Thymus (tissue), 11 donors: ENCODE results near the gene TPM2. TPM values are rescaled to one million over a fixed set of nuclear protein-coding genes. Genes with fewer than 3 reads are reported as not detected.

Source experiments
- DNase-seq, 9 donors: peaks; one replicate each; pipeline ENCODE4 v3.0.0-alpha.2; 2013; ENCODE audit warnings: low spot score in 9 of 9, low read depth in 6 of 9, missing footprints in 1 of 9
- H3K27ac ChIP-seq, 2 donors: one replicate each; pipeline ENCODE4 v1.5.1; 2013; ENCODE audit warnings: control low read depth in 1 of 2, low read depth in 1 of 2, low read length in 1 of 2, mild to moderate bottlenecking in 1 of 2, moderate library complexity in 1 of 2
- H3K27me3 ChIP-seq, 2 donors: one replicate each; pipeline ENCODE4 v1.5.1; 2013; ENCODE audit warnings: low read length in 1 of 2; ENCODE audit not compliant: control insufficient read depth in 2 of 2, insufficient read depth in 1 of 2
- H3K36me3 ChIP-seq, 2 donors: one replicate each; pipeline ENCODE4 v1.5.1; 2013; ENCODE audit warnings: low read length in 1 of 2, mild to moderate bottlenecking in 1 of 2, moderate library complexity in 1 of 2; ENCODE audit not compliant: control insufficient read depth in 2 of 2, insufficient read depth in 2 of 2
- H3K4me1 ChIP-seq, 2 donors: one replicate each; pipeline ENCODE4 v1.5.1; 2013; ENCODE audit warnings: low read length in 2 of 2; ENCODE audit not compliant: control insufficient read depth in 2 of 2, insufficient read depth in 2 of 2
- H3K4me3 ChIP-seq, 2 donors: one replicate each; pipeline ENCODE4 v1.5.1; 2013; ENCODE audit warnings: low read length in 2 of 2, control low read depth in 1 of 2, mild to moderate bottlenecking in 1 of 2
- H3K9me3 ChIP-seq, 2 donors: one replicate each; pipeline ENCODE4 v1.5.1; 2013; ENCODE audit warnings: low read length in 1 of 2, mild to moderate bottlenecking in 1 of 2; ENCODE audit not compliant: control insufficient read depth in 2 of 2, insufficient read depth in 1 of 2
- WGBS: extraction: QIAGEN DNeasy Blood & Tissue Kit; methylation state at CpG from one replicate; pipeline ENCODE4 v1.1.7; 2013; 5-methylcytosine and 5-hydroxymethylcytosine counted together
- polyA plus RNA-seq: library from polyadenylated mRNA; stranded (reverse); fragments of 200-250 nt; gene quantifications from one replicate; pipeline ENCODE4 v1.2.3, GENCODE V29; 2013
- total RNA-seq: library from RNA; stranded (reverse); fragments of 120-200 nt; gene quantifications from one replicate; pipeline ENCODE4 v1.2.4, GENCODE V29; 2013
- donor health status: healthy.

TPM2 gene
- total and polyA plus RNA-seq, 2 donors = 28.6 to 475 TPM

DNA sequence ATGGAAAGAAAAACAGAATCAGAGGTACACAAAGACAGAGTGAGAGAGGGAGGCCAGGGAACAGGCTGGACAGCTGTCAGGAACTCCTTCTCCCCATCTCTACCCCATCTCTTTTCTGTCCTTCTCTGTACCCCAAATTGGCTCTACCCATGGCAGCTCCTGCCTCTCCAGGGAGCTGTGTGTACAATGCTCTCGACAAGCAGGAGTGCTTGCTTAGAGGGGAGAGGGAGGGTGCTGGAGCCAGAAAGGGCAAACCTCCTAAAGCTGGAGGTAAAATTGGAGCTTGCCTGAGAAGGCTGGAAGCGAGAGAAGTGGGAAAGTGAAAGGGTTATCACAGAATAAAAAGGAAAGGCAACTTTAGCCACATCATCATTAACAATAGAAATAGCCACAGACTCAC, 6.4 kb downstream of the TPM2 start:
- Histone ChIP-seq H3K9me3 (no peaks in the 10 kb centered on the region), H3K36me3 (peaks cover 0 to 2% of the 10 kb centered on the region in 2 donors), H3K27me3 (peaks cover 0 to 1% of the 10 kb centered on the region in 2 donors), H3K4me3 (no peak overlapping the region), H3K27ac (no peak overlapping the region), H3K4me1 (peaks cover 0 to 23% of the 10 kb centered on the region in 2 donors)
- WGBS = 92% methylated on average over 2 of the region's 2 CpGs
- DNase-seq = no peak

DNA sequence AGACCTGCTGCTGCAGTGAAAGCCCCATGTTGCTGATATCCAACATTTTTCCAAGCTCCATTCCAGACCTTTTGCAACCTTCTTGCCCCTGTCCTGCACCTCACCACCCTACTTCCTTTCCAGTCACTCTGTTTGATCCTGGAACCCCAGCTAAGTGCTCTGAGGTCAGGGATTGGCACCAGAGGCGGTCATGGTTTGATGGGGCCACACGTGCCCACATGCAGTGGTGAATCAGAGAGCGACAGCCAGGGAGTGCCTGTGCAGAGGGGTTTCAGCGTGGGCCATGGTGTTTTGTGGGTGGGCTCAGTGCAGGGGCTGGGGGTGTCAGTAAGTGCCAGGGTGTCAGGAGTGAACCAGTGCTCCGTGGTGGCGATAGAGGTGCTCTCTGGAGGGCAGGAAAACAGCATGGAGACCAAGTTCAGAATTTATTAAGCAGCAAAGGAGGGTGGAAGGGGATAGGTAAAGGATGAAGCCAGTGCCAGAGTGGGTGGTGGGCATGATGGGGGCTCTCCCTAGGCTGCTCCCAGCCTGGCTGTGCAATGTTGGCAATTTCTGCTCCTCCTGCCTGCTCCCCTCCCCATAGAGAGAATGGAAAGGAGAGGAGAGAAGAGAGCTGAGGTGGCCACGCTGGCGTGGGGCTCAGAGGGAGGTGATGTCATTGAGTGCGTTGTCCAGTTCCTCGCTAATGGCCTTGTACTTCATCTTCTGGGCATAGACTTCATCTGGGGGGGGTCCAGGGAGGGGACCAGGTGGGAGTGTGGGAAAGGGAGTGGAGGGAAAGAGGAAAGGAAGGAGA, 7.0 kb downstream of the TPM2 start:
- WGBS = 98% methylated on average over 10 of the region's 10 CpGs
- Histone ChIP-seq H3K4me1 (peaks cover 0 to 17% of the 10 kb centered on the region in 2 donors), H3K27me3 (no peaks in the 10 kb centered on the region), H3K9me3 (no peaks in the 10 kb centered on the region), H3K27ac (no peak overlapping the region), H3K36me3 (peaks cover 0 to 2% of the 10 kb centered on the region in 2 donors), H3K4me3 (no peak overlapping the region)
- no peak for DNase-seq

DNA sequence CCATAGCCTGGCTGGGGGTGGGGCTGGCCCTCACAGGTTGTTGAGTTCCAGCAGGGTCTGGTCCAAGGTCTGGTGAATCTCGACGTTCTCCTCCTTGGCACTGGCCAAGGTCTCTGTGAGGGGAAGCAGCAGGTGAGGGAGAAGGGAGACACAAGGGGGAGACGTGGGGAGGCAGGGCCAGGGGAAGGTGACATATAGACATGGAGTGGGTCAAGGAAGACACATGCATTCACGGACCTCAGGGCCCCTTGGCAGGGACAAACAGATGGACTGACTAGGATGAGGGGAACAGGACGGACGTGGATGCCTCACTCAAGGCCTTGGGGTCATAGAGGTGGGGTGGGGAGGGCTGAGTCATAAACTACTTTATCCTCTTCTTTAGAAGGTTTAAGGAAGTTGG, 7.7 kb downstream of the TPM2 start:
- WGBS = 96% methylated on average over 6 of the region's 6 CpGs
- peaks cover 0 to 10% of the 10 kb centered on the region in 2 donors for H3K4me1 ChIP-seq
- H3K27me3 ChIP-seq = no peaks in the 10 kb centered on the region
- no peak for DNase-seq
- H3K9me3 ChIP-seq = no peaks in the 10 kb centered on the region
- no peak overlapping the region for H3K27ac ChIP-seq
- no peak overlapping the region for H3K4me3 ChIP-seq
- peaks cover 0 to 2% of the 10 kb centered on the region in 2 donors for H3K36me3 ChIP-seq

DNA sequence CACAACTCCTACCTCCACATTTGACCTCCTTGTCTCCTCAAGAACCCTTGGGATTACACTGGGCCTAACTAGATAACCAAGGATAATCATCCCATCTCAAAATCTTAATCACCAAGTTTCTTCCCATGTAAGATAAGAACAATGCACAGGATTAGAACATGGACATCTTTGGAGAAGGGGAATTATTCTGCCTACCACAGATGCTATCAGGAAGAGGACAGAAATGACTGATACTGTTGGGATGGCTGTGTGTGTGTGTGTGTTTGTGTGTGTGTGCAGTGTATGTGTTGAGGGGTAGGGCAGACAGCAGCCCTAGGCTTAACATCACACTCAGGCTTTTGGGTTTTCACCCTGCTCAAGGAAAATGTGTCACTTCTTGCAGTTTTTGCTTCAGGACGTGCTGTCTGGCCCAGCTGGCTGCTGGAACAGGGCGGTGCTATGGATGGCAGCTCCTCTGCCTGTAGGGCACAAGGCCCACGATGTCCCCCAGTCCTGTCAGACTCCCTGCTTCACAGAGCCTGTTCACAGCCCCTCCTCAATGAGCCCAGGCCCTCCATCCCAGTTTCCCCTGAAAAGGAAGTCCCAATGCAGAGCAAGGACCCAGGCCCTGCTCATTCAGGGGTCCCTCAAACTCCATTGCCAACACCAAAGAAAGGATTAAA, 8.3 kb downstream of the TPM2 start:
- H3K4me3 ChIP-seq = no peak overlapping the region
- peaks cover 0 to 2% of the 10 kb centered on the region in 2 donors for H3K36me3 ChIP-seq
- WGBS = 90% methylated on average over 3 of the region's 3 CpGs
- H3K4me1 ChIP-seq = peaks cover 0 to 6% of the 10 kb centered on the region in 2 donors
- H3K9me3 ChIP-seq = no peaks in the 10 kb centered on the region
- no peaks in the 10 kb centered on the region for H3K27me3 ChIP-seq
- no peak overlapping the region for H3K27ac ChIP-seq
- DNase-seq = no peak

DNA sequence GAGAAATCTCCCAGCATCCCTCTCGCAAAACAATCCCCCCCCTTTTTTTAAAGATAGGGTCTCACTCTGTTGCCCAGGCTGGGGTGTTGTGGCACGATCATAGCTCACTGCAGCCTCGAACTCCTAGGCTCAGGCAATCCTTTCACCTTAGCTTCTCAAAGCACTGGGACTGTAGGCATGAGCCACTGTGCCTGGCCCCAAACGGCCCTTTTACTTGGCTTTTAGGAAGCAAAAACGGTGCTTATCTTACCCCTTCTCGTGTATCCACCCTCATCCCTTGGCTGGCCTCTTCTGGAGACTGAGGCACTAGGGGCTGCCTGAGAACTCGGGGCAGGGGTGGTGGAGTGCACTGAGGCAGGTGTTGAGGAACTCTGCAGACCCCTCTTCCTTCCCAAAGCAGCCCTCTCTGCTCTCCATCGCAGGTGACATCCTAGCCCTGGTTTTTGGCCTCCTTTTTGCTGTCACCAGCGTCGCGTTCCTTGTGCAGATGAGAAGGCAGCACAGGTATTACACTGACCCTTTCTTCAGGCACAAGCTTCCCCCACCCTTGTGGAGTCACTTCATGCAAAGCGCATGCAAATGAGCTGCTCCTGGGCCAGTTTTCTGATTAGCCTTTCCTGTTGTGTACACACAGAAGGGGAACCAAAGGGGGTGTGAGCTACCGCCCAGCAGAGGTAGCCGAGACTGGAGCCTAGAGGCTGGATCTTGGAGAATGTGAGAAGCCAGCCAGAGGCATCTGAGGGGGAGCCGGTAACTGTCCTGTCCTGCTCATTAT, 9.2 kb downstream of the TPM2 start:
- no peak overlapping the region for H3K4me3 ChIP-seq
- peaks cover 0 to 10% of the 10 kb centered on the region in 2 donors for H3K4me1 ChIP-seq
- peaks cover 0 to 2% of the 10 kb centered on the region in 2 donors for H3K36me3 ChIP-seq
- no peak overlapping the region for H3K27ac ChIP-seq
- no peaks in the 10 kb centered on the region for H3K9me3 ChIP-seq
- 89% methylated on average over 15 of the region's 15 CpGs for WGBS
- peaks cover 0 to 6% of the 10 kb centered on the region in 2 donors for H3K27me3 ChIP-seq
- DNase-seq = no peak

DNA sequence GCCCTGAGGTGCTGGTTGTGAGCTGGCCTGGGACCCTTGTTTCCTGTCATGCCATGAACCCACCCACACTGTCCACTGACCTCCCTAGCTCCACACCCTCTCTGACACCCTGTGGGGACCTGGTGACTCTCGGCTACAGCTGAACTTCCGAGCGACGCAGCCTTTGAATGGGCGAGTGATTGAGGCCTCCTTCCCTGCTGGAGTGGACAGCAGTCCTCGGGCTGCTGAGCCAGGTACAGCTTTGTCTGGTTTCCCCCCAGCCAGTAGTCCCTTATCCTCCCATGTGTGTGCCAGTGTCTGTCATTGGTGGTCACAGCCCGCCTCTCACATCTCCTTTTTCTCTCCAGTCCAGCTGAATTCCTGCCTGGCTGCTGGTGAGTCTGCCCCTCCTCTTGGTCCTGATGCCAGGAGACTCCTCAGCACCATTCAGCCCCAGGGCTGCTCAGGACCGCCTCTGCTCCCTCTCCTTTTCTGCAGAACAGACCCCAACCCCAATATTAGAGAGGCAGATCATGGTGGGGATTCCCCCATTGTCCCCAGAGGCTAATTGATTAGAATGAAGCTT, 9.9 kb downstream of the TPM2 start:
- Histone ChIP-seq H3K9me3 (no peaks in the 10 kb centered on the region), H3K4me1 (peaks cover 0 to 16% of the 10 kb centered on the region in 2 donors), H3K27me3 (peaks cover 0 to 10% of the 10 kb centered on the region in 2 donors), H3K4me3 (no peak overlapping the region), H3K27ac (no peak overlapping the region), H3K36me3 (peaks cover 0 to 1% of the 10 kb centered on the region in 2 donors)
- 96% methylated on average over 8 of the region's 8 CpGs for WGBS
- no peak for DNase-seq

DNA sequence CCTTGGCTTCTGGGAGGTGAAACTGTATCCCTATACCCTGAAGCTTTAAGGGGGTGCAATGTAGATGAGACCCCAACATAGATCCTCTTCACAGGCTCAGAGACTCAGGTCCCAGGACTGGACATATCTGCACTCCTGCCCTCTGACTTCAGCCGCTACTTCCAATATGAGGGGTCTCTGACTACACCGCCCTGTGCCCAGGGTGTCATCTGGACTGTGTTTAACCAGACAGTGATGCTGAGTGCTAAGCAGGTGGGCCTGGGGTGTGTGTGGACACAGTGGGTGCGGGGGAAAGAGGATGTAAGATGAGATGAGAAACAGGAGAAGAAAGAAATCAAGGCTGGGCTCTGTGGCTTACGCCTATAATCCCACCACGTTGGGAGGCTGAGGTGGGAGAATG, 10.6 kb downstream of the TPM2 start:
- WGBS = 96% methylated on average over 5 of the region's 5 CpGs

DNA sequence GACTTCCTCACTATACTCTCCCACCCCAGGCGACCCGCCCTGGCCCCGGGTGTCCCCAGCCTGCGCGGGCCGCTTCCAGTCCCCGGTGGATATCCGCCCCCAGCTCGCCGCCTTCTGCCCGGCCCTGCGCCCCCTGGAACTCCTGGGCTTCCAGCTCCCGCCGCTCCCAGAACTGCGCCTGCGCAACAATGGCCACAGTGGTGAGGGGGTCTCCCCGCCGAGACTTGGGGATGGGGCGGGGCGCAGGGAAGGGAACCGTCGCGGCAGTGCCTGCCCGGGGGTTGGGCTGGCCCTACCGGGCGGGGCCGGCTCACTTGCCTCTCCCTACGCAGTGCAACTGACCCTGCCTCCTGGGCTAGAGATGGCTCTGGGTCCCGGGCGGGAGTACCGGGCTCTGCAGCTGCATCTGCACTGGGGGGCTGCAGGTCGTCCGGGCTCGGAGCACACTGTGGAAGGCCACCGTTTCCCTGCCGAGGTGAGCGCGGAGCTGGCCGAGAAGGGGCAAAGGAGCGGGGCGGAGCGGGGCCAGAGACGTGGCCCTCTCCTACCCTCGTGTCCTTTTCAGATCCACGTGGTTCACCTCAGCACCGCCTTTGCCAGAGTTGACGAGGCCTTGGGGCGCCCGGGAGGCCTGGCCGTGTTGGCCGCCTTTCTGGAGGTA, 13.9 kb downstream of the TPM2 start:
- H3K27me3 ChIP-seq = peaks cover 0 to 15% of the 10 kb centered on the region in 2 donors
- DNase-seq = peak in 2 of 9 donors; percentile 39 to 54
- H3K9me3 ChIP-seq = no peaks in the 10 kb centered on the region
- WGBS = 17% methylated on average over 51 of the region's 51 CpGs
- no peak overlapping the region for H3K27ac ChIP-seq
- peak overlapping the region; percentile 48 to 56 for H3K4me3 ChIP-seq
- H3K4me1 ChIP-seq = peaks cover 0 to 24% of the 10 kb centered on the region in 2 donors
- no peaks in the 10 kb centered on the region for H3K36me3 ChIP-seq

More for the DNA sequence above, 10.6 kb downstream of the TPM2 start:
- peaks cover 0 to 18% of the 10 kb centered on the region in 2 donors for H3K4me1 ChIP-seq
- H3K4me3 ChIP-seq = no peak overlapping the region
- no peak for DNase-seq
- peaks cover 0 to 10% of the 10 kb centered on the region in 2 donors for H3K27me3 ChIP-seq
- no peaks in the 10 kb centered on the region for H3K9me3 ChIP-seq
- no peak overlapping the region for H3K27ac ChIP-seq
- no peaks in the 10 kb centered on the region for H3K36me3 ChIP-seq
